ENCODE results near the gene MUC20. TPM values are rescaled to one million over a fixed set of nuclear protein-coding genes. Genes with fewer than 3 reads are reported as not detected.

Gene MUC20
- total and polyA plus RNA-seq, 9 of the 15 experiments (the other 6 are each of a cell fraction or from before 2014, with no cell fraction given) = 0.03 to 0.23 (median 0.15) TPM; not detected in 3

- TF ChIP-seq SIX5 (IDR thresholded peaks at IDR 0.05; ENCODE audit: borderline replicate concordance in 1 of 2, insufficient read depth in 1 of 2, low read depth in 1 of 2, low read length in 2 of 2) (no peak), POLR2A (conservative IDR thresholded peaks at IDR 0.05) (0 out of 2 replicates have a peak, but pooled peaks have one; percentile 0), RERE (CRISPR knock-in tag; IDR thresholded peaks at IDR 0.05; ENCODE audit: borderline replicate concordance) (no peak), VEZF1 (CRISPR knock-in tag; IDR thresholded peaks at IDR 0.05) (no peak), RAD51 (IDR thresholded peaks at IDR 0.05; ENCODE audit: borderline replicate concordance, low read depth) (no peak), ILK (tag; IDR thresholded peaks at IDR 0.05; ENCODE audit: borderline replicate concordance, low read depth) (no peak), BRD4 (IDR thresholded peaks at IDR 0.05) (no peak)
These were observed 20.9 kb upstream of the MUC20 start (continued) for GRCh38 chr3:195699860-195700259.
